Fibroblast of lung (primary cell): Measurements from ENCODE around the gene AEN.

ENCODE experiments used
- EZH2 ChIP-seq: IDR thresholded peaks from 2 replicates; pipeline ENCODE4 v1.5.1; 2012; ENCODE audit warnings: low read length, control low read depth, mild to moderate bottlenecking; ENCODE audit errors: missing control alignments
- TF ChIP-seq, protein P1 (sequence below), 2 donors: IDR thresholded peaks in 1 of 2; conservative IDR thresholded peaks in 1 of 2; 1 replicate in 1 of 2; 2 replicates in 1 of 2; pipeline ENCODE4 v1.5.1; 2011 to 2012; ENCODE audit warnings: low read length in 2 of 2, control low read depth in 1 of 2, inconsistent platforms in 1 of 2, low read depth in 1 of 2, mild to moderate bottlenecking in 1 of 2

DNA sequence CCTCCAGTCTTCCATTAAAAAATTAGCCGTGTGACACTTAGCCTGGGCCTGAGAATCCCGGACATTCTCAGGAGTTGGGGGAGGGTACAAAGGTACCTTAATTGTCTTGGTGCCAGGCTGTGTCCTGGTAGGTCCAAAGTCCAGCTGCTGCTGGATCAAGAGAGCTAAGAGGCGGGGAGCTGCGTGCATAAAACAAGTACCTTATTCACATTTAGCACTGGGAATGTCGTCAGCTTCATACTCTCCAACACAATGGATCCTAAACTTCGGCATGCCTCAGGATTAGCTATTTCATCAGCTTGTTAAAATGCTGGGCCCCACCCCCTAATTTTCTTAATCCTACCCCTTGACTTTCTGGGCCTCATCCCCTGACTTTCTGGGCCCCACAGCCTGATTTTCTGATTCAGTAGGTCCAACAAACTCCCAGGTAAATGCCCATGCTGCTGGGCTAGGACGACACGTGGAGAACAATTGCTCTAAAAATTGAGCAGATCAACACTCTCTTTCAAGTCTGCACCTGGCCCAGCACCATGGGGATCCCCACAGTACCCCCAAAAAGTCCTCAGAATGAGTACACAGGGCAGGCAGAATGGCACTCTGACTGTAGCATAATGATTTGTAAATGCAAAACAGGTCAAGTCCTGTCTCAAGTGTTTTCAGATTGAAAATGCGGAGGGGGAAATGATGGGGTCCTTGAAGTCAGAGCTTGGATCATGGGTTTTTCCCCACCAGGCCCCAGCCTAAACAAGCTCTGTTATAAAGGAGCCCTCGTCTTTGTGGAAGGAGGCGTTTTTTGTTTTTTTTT, 5.6 kb upstream of the AEN start:
- TF ChIP-seq, protein P1, sequence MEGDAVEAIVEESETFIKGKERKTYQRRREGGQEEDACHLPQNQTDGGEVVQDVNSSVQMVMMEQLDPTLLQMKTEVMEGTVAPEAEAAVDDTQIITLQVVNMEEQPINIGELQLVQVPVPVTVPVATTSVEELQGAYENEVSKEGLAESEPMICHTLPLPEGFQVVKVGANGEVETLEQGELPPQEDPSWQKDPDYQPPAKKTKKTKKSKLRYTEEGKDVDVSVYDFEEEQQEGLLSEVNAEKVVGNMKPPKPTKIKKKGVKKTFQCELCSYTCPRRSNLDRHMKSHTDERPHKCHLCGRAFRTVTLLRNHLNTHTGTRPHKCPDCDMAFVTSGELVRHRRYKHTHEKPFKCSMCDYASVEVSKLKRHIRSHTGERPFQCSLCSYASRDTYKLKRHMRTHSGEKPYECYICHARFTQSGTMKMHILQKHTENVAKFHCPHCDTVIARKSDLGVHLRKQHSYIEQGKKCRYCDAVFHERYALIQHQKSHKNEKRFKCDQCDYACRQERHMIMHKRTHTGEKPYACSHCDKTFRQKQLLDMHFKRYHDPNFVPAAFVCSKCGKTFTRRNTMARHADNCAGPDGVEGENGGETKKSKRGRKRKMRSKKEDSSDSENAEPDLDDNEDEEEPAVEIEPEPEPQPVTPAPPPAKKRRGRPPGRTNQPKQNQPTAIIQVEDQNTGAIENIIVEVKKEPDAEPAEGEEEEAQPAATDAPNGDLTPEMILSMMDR (conservative IDR thresholded peaks at IDR 0.05 in 1 of 2, IDR thresholded peaks at IDR 0.05 in 1 of 2; ENCODE audit: low read depth in 1 of 2, low read length in 2 of 2) = no peak
- TF ChIP-seq EZH2 = no peak
